GM12891 (cell line): Measurements from ENCODE around the gene KRT80.

Source experiments
- POLR2A ChIP-seq: IDR thresholded peaks from 2 replicates; pipeline ENCODE4 v1.6.1; 2011; ENCODE audit warnings: low read depth, low read length, control low read depth
- POLR2AphosphoS5 ChIP-seq: IDR thresholded peaks from 2 replicates; pipeline ENCODE4 v1.6.1; 2011; ENCODE audit warnings: low read depth, low read length, control low read depth
- POU2F2 ChIP-seq: IDR thresholded peaks from 2 replicates; pipeline ENCODE4 v1.6.1; 2011; ENCODE audit warnings: low read depth, mild to moderate bottlenecking, control low read depth, low read length, moderate library complexity
- SPI1 ChIP-seq: IDR thresholded peaks from 2 replicates; pipeline ENCODE4 v1.6.1; 2011; ENCODE audit warnings: low read depth, low read length, control low read depth
- TAF1 ChIP-seq: IDR thresholded peaks from 2 replicates; pipeline ENCODE4 v1.6.1; 2011; ENCODE audit warnings: low read depth, low read length, control low read depth

- TF ChIP-seq POLR2AphosphoS5 (no peak), SPI1 (no peak), POLR2A (no peak), POU2F2 (no peak), TAF1 (no peak)
These were observed 1.7 kb upstream of the KRT80 start for GRCh38 chr12:52193532-52193931.
